Keratinocyte (primary cell): ENCODE measurements around the gene SLC16A4.

Experiments
- CTCF ChIP-seq, 3 experiments: IDR thresholded peaks in 1 of 3; conservative IDR thresholded peaks in 1 of 3; optimal IDR thresholded peaks in 1 of 3; 2 replicates in 2 of 3; 3 replicates in 1 of 3; pipeline versions ENCODE3 to v1.5.1; 2011; ENCODE audit warnings: low read length in 3 of 3, mild to moderate bottlenecking in 3 of 3, moderate library complexity in 2 of 3, control low read depth in 1 of 3, inconsistent platforms in 1 of 3; ENCODE audit not compliant: insufficient read depth in 2 of 3; ENCODE audit errors: extremely low read depth in 1 of 3
- EZH2 ChIP-seq: IDR thresholded peaks from one replicate; pipeline ENCODE4 v1.6.1; 2012; ENCODE audit warnings: inconsistent platforms, mild to moderate bottlenecking, low read length, moderate library complexity

- TF ChIP-seq CTCF (optimal IDR thresholded peaks at IDR 0.05 in 1 of 3, IDR thresholded peaks at IDR 0.05 in 1 of 3, conservative IDR thresholded peaks at IDR 0.05 in 1 of 3; ENCODE audit: extremely low read depth in 1 of 3, insufficient read depth in 2 of 3, low read length in 3 of 3): peak in 1 of 3 experiments; percentile 49
- TF ChIP-seq EZH2: no peak
These were observed 43.0 kb upstream of the SLC16A4 start for GRCh38 chr1:110433803-110434202.
